HG03565 (cell line): ENCODE data around the gene CPTP.
"Not testable (repeated sequence)": the region's sequence is repeated elsewhere in the genome, so short reads cannot be mapped to it uniquely, and the experiment has no call there.

Experiments
- ATAC-seq: cut with Tn5 transposase; IDR thresholded peaks from one replicate; pipeline ENCODE4 v1.9.1; 2021; ENCODE audit warnings: mild to moderate bottlenecking, moderate library complexity; ENCODE audit not compliant: unreplicated experiment

The CPTP gene

DNA sequence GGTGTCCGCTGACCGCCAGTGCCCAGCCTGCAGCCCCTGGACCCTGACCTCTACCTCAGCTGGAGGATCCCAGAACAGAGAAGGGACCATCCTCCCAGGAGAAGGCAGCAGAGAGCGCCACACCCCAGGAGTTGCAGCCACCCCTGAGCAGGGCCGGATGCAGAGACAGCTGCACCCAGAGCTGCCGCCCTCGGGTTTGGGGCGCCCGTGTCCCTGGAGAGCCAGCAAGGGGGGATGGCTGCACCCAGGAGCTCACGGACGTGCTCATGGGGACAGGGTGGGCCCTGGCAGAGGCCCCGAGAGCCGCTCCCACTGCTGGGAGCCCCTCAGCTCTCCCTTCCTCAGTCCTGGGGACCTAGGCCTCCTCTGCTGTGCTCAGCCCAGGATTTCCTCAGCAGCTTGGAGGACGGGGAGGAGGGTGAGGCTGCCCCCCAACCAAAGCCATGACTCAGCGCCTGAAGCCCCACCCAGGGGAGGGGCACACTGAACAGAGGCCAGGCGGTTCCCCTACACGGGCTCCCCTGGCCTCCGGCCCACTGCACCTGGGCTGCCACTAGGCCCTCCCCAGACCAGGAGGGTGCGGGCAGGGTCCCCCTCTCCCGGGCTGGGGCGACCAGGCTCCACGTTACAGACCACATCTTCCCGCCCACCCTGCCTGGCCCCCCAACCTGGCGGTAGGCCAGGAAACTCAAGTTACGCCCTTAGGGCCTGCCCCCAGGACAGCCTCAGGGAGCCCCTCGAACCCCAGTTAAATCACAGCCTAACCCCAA, 19.1 kb upstream of the CPTP start:
- ATAC-seq, result no peak

- no peak for ATAC-seq
Observed at GRCh38 chr1:1306070-1306660, 18.4 kb upstream of the CPTP start.

DNA sequence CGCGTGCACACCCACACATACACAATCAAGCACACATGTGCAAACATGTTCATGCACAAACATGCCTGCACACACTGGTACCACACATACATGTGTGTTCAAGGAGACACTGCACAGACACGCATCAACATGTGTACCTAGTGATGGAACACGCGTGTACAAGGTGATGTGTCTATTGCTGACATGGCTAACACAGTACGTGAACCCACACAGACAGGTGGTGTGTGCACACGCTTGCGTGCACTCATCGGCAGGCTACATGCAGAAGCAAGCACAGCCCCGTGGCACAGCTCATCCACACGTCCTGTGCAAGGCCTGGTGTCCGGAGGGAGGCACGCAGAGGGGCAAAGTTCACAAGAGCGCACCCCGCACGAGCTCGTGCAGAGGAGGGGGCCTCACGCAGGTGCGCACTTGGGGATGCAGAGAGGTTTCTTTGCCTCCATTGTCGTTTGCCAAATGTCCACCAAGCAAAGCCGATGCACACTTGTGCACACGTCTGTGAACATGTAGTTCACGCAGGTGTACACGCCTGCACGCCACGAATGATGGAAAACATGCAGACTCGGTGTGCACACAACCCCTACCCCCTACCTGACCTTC, 17.8 kb upstream of the CPTP start:
- ATAC-seq, result no peak

DNA sequence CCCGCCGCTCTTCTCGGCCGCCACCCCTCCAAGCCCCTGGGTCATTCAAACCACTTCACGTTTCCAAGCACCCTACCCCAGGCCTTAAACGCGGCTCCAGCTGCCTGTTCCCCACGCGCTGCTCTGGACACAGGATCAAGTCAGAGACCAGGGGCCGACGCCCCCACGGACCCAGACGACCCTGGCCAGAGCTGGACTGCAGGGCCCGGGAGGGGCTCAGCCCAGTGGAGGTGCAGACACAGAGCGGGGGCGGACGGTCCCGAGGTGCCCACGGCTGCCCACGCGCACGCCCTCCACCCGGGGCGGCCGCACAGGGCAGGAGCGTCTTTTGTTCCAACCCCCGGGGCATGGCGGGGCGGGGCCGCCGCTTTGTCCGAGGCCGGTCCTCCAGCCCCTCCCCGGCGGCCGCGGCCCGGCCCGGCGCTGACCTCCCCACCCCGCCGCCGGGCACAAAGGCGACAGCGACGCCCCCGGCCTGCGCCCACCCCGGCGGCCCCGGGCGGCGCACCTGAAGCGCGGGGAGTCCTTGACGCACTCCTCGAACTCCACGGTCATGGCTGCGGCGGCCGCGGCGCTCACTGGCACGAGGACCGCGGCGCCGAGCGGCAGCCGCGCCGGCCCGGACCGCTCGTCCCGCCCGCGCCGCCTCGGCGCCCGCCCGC, 17.2 kb upstream of the CPTP start:
- ATAC-seq, result peak; percentile 7

DNA sequence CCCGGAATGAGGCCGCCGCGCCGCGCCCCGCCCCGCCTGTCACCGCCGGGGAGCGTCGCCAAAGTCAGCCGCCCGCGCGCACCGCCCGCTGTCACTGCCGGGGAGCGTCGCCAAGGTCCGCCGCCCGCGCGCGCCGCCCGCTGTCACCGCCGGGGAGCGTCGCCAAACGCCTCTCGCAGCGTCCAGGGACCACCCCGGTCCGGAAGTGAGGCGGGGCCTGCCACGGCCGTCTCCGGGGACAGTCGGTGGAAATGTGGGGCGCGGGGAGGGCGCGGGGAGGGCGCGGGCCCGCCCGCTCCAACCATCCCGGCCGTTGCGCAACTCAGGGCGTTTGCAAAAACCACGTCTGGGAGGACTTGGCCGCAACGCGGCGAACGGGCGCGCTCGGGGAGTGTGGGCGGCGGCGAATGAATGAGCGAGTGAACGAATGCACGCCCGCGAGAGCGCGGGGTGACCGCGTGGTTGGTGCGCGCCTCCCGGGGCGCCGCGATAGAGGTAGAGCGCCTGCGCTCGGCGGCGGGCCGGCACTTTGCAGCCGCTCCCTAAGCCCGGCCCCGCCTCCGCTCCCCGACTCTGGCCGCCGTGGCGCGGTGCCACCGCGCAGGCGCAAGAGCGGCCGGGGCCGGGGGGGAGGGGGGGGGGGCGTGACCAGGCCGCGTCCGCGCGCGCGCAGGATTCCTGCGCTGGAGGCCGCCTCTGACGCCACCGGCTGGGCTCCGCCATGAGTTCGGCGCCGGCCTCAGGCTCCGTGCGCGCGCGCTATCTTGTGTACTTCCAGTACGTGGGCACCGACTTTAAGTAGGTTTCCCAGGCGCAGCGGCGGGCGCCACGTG, 16.5 kb upstream of the CPTP start, which contains the start of the genes ACAP3 and PUSL1:
Gene ACAP3, minus strand, starts transcription at position 8 of the 833 bp plus-strand sequence. CDS start 115 bp downstream, outside the sequence.
Gene PUSL1, plus strand, starts transcription at position 675 of the 833 bp plus-strand sequence. Its CDS starts 47 bp downstream, at position 722.
- peak; percentile 45 for ATAC-seq

GRCh38 chr1:1308756-1309250, 15.8 kb upstream of the CPTP start:
- no peak for ATAC-seq

GRCh38 chr1:1309251-1310108, 15.1 kb upstream of the CPTP start:
- no peak for ATAC-seq

DNA sequence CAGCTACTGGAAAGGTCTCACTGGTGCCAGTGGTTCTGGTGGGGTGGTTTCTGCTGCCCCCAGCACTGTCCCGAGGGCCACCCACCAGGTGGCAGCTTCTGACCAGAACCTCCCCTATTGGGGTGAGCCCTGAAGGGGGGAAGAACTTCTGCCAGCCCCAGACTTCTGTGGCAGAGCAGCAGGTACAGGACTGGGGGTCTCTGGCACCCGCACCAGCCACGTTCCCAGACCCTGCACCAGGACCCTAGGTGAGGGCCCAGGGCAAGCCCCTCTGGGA, 14.6 kb upstream of the CPTP start:
- ATAC-seq, result no peak

- ATAC-seq, result no peak
Observed at GRCh38 chr1:1310476-1311053, 14.0 kb upstream of the CPTP start.

GRCh38 chr1:1311107-1312104, 13.2 kb upstream of the CPTP start:
- no peak for ATAC-seq

GRCh38 chr1:1312450-1313314, 11.9 kb upstream of the CPTP start:
- ATAC-seq, result no peak

DNA sequence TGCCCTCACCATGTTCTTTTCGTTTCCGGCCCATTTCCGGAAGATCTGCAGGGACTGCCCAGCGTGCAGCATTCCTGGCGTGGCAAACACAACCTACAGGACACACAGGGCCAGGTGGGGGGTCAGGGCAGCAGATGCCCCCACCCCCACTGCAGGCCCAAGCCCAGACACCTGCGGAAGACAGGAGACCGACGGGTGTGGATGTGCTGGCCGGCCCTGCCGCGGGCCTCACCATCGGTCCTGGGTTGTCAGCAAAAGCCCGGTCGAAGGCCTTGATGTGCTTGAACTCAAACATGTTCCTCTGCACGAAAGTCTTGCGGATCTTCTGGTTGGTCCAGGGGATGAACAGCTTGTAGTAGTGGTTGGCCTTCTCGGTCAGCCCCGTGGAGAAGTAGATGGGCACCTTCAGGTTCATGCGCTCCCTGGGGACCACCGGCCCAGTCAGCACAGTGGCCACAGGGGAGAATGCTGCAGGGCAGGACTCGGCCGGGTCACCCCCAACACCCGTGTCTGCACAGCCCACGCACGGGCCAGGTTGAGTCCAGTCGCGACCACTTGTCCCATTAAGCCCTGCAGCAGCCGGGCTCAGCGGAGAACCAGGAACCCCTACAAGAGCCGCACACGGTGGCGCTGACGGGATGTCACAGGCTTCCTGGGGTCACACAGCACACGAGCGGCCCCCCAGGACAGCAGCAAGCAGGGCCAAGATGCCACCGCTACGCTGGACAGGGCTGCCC, 10.9 kb upstream of the CPTP start:
- ATAC-seq, result no peak

DNA sequence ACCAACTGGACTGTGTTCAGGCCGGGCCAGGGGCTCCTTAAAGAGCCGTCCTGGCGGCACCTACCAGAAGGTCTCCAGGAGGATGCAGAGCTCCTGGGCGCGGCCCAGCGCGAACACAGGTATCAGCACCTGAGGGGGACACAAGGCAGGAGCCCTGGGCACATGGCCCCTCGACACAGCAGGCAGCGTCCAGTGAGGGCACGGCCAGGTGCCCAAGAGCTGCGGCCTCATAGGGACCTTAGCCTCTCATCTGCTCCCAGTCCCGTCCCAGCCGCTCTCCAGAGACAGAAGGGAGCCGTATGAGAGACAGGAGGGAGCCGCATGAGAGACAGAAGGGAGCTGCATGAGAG, 10.4 kb upstream of the CPTP start:
- ATAC-seq, result no peak

DNA sequence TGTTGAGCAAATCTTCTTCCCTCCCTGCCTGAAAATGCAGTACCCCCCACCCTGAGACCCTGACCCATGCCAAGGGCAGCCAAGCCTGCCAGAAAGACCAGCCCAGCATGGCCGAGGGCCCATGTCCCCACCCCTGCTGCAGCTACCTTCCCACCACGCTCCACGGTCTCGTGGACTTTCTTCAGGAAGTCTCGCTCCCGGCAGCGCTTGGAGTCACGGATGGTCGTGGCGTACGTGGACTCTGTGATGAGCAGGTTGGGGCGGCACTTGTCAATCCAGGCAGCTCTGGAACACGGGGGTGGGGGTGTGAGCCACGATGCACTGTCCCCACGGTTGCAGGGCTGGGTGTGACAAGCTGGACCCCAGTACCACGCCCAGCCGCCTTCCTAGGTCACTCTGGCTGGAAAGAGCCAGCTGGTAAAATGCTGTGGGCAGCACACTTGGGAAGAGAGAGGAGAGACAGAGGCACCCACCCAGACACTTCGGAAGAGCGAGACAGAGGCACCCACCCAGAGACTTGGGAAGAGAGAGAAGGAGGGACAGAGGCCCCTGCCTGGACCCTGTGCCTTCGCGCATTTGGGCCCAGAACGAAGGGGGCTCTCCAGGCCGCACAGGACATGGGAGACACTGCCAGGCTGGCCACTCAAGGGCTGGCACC, 9.8 kb upstream of the CPTP start:
- ATAC-seq, result no peak

DNA sequence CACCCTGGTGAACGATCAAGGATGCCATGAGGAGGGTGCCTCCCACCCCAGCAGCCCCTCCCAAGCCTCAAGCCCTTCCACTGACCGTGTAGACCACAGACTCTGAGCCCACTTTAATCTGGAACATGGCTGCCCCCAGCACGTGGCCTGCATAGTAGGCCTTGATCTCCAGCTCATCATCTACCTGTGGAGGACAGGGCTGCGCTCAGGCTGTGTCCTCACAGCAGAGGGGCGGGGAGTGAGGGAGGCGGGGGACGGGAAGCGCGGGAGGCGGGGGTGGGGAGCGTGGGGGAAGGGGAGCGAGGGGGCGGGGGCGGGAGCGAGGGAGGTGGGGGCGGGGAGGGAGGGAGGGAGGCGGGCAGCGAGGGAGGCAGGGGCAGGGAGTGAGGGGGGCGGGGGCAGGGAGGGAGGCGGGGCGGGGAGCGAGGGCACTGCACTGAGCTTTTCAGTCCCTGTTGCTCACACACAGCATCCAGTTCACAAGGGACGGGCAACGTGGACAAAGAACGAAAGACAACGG, 9.1 kb upstream of the CPTP start:
- ATAC-seq, result no peak

DNA sequence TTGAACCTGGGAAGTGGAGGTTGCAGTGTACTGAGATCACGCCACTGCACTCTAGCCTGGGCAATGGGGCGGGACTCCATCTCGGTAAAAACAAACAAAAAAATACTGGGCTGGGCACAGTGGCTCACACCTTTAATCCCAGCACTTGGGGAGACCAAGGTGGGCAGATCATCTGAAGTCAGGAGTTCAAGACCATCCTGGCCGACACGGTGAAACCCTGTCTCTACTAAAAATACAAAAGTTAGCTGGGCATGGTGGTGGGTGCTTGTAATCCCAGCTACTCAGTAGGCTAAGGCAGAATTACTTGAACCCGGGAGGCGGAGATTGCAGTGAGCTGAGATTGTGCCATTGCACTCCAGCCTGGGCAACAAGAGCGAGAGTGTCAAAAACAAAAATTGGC, 8.4 kb upstream of the CPTP start:
- not testable (repeated sequence) for ATAC-seq
